HepG2 (cell line): ENCODE measurements around the gene RERE. TPM values are rescaled to one million over a fixed set of nuclear protein-coding genes. Genes with fewer than 3 reads are reported as not detected.
A peak's percentile ranks its signal among the peaks of the same experiment; 100 is the strongest.

Experiments used
- ARID2 ChIP-seq: sonication (generic); formaldehyde crosslinking; IDR thresholded peaks from 2 replicates; pipeline ENCODE4 v1.8.1; 2022; ENCODE audit warnings: mild to moderate bottlenecking, missing genetic modification reagents, borderline replicate concordance
- ATF7 ChIP-seq, 2 experiments: fragments of 450-650 bp in 1 of 2; sonication (generic) in 1 of 2; formaldehyde crosslinking in 1 of 2; IDR thresholded peaks; 2 replicates each; pipeline versions ENCODE4 v1.4.0 to v1.6.1; 2016 to 2020; ENCODE audit warnings: antibody characterized with exemption in 1 of 2, mild to moderate bottlenecking in 1 of 2, missing genetic modification reagents in 1 of 2
- CTCF ChIP-seq: sonication (generic); formaldehyde crosslinking; IDR thresholded peaks from 2 replicates; pipeline ENCODE4 v1.5.0; 2020; ENCODE audit warnings: mild to moderate bottlenecking, missing genetic modification reagents, moderate library complexity
- GABPB1 ChIP-seq: IDR thresholded peaks from 2 replicates; pipeline ENCODE4 v1.6.1; 2016; ENCODE audit warnings: mild to moderate bottlenecking, missing genetic modification reagents, moderate library complexity, missing compliant biosample characterization
- KDM4B ChIP-seq: sonication (generic); formaldehyde crosslinking; IDR thresholded peaks from 2 replicates; pipeline ENCODE4 v1.4.0; 2020; ENCODE audit warnings: missing genetic modification reagents
- NFIB ChIP-seq: sonication (generic); formaldehyde crosslinking; IDR thresholded peaks from 2 replicates; pipeline ENCODE4 v1.9.0; 2021; ENCODE audit warnings: missing genetic modification reagents, mild to moderate bottlenecking, borderline replicate concordance
- PHF8 ChIP-seq: sonication (generic); formaldehyde crosslinking; IDR thresholded peaks from 2 replicates; pipeline ENCODE4 v1.5.0; 2020; ENCODE audit warnings: missing genetic modification reagents
- RAD21 ChIP-seq: fragments of 450-650 bp; formaldehyde crosslinking; IDR thresholded peaks from 2 replicates; pipeline ENCODE4 v1.5.0; 2020; ENCODE audit warnings: mild to moderate bottlenecking
- TBL1XR1 ChIP-seq: fragments of 150-350 bp; IDR thresholded peaks from 2 replicates; pipeline ENCODE4 v1.6.1; 2014; ENCODE audit warnings: borderline replicate concordance, low read length; ENCODE audit not compliant: partially characterized antibody
- TGIF2 ChIP-seq: IDR thresholded peaks from 2 replicates; pipeline ENCODE4 v1.6.1; 2016; ENCODE audit warnings: control low read depth, missing compliant biosample characterization
- XBP1 ChIP-seq: sonication (generic); formaldehyde crosslinking; IDR thresholded peaks from 2 replicates; pipeline ENCODE4 v1.5.0; 2020; ENCODE audit warnings: missing genetic modification reagents
- ZBED4 ChIP-seq: sonication (generic); formaldehyde crosslinking; IDR thresholded peaks from 2 replicates; pipeline ENCODE4 v1.4.0; 2020; ENCODE audit warnings: missing genetic modification reagents, borderline replicate concordance
- ZNF687 ChIP-seq: sonication (generic); formaldehyde crosslinking; IDR thresholded peaks from 2 replicates; pipeline ENCODE4 v1.5.1; 2020; ENCODE audit warnings: mild to moderate bottlenecking, missing genetic modification reagents, moderate library complexity
- ZNF776 ChIP-seq: sonication (generic); formaldehyde crosslinking; IDR thresholded peaks from 2 replicates; pipeline ENCODE4 v1.4.0; 2020; ENCODE audit warnings: mild to moderate bottlenecking, missing genetic modification reagents
- polyA plus RNA-seq, 8 experiments: library from polyadenylated mRNA; depleted of rRNA in 3 of 8; stranded (reverse) in 7 of 8; unstranded in 1 of 8; fragments of >200 nt; fragmentation: Illumina TruSeq in 4 of 8; extraction: Trizol in 4 of 8; gene quantifications; 2 replicates each; pipeline versions ENCODE4 v1.2.1 to v1.2.3, GENCODE V29; 2011 to 2016; ENCODE audit warnings: low read depth in 4 of 8, missing spikeins in 1 of 8, mixed read lengths in 1 of 8; ENCODE audit not compliant: insufficient read depth in 1 of 8
- total RNA-seq, 5 experiments: library from RNA; depleted of rRNA; stranded (reverse); fragments of >200 nt; fragmentation: Illumina TruSeq; extraction: Trizol; gene quantifications; 2 replicates each; pipeline ENCODE4 v1.2.3, GENCODE V29; 2016; ENCODE audit warnings: low read depth in 1 of 5

RERE gene
- total and polyA plus RNA-seq, 2 of the 13 experiments (the other 11 are each of a cell fraction or from before 2014, with no cell fraction given): 18.3 to 21.9 TPM

- TF ChIP-seq ZBED4 (CRISPR knock-in tag) (no peak), ZNF776 (CRISPR knock-in tag) (0 out of 2 replicates have a peak, but pooled peaks have one; percentile 28), ATF7 (IDR thresholded peaks at IDR 0.05) (no peak), ATF7 (CRISPR knock-in tag; IDR thresholded peaks at IDR 0.05) (no peak), GABPB1 (CRISPR knock-in tag) (0 out of 2 replicates have a peak, but pooled peaks have one; percentile 5), TGIF2 (no peak), NFIB (CRISPR knock-in tag) (no peak), KDM4B (CRISPR knock-in tag) (no peak), CTCF (CRISPR knock-in tag) (peak; percentile 10; the same call in 1 of the 2 replicates), RAD21 (no peak), ZNF687 (CRISPR knock-in tag) (0 out of 2 replicates have a peak, but pooled peaks have one; percentile 22), XBP1 (no peak), PHF8 (CRISPR knock-in tag) (no peak), TBL1XR1 (no peak), ARID2 (CRISPR knock-in tag) (no peak)
Observed at GRCh38 chr1:8329439-8329838, 488.0 kb downstream of the RERE start (continued).
